ENCODE measurements around the gene TMC5. TPM values are rescaled to one million over a fixed set of nuclear protein-coding genes. Genes with fewer than 3 reads are reported as not detected.

The TMC5 gene
- total RNA-seq, 1 experiment from 2014 or later: 1.2 TPM

GRCh38 chr16:19439483-19439882 lies 21.8 kb downstream of the TMC5 start:
- no peak for TF ChIP-seq CTCF (conservative IDR thresholded peaks at IDR 0.05)
- no peak overlapping the region for H3K14ac ChIP-seq (ENCODE audit: insufficient read depth, low read length)
- H2BK15ac ChIP-seq (ENCODE audit: low read depth, low read length): no peak overlapping the region
- no peak overlapping the region for H4K5ac ChIP-seq (ENCODE audit: insufficient read length, low read depth, low read length)
- H3K23ac ChIP-seq (ENCODE audit: insufficient read length, low read depth, low read length): no peak overlapping the region
- Mint-ChIP-seq H3K4me1 (peaks cover 2% of the 10 kb centered on the region in 2 experiments; a peak in 2 of 4 replicates), H3K4me3 (no peak overlapping the region), H3K36me3 (ENCODE audit: insufficient read depth in 1 of 3, low read depth in 3 of 3) (peaks cover 0 to 3% (median 0%) of the 10 kb centered on the region in 3 experiments; a peak in 1 of 7 replicates), H3K27me3 (ENCODE audit: low read depth) (no peaks in the 10 kb centered on the region), H3K27ac (no peak overlapping the region), H3K9me3 (no peaks in the 10 kb centered on the region)
- no peak overlapping the region for H3K4me2 ChIP-seq (ENCODE audit: insufficient read depth, insufficient read length, low read length)
- H3T11ph ChIP-seq (ENCODE audit: low read length): no peak overlapping the region
- H3K79me1 ChIP-seq (ENCODE audit: insufficient read depth, low read depth, low read length, poor library complexity, severe bottlenecking): no peaks in the 10 kb centered on the region
- H3K9ac ChIP-seq (ENCODE audit: extremely low read depth, insufficient read length, low read length): no peak overlapping the region
- H4K20me1 ChIP-seq (ENCODE audit: control insufficient read depth, insufficient read depth, insufficient read length): no peaks in the 10 kb centered on the region
- H3K18ac ChIP-seq (ENCODE audit: insufficient read length, low read depth, low read length): no peak overlapping the region
- H3K4ac ChIP-seq (ENCODE audit: low read depth, low read length): no peak overlapping the region
- H3K23me2 ChIP-seq (ENCODE audit: insufficient read length, low read depth, low read length, poor library complexity, severe bottlenecking): no peaks in the 10 kb centered on the region
- WGBS (ENCODE audit: extremely low coverage, insufficient read length, low lambda C conversion rate): no CpG with 5 or more reads among the region's 4 CpGs
- H2BK20ac ChIP-seq (ENCODE audit: low read depth, low read length, poor library complexity, severe bottlenecking): no peak overlapping the region
- no peak overlapping the region for H4K8ac ChIP-seq (replicated peaks; ENCODE audit: insufficient read length, low read depth, low read length)
- H3K27ac ChIP-seq (ENCODE audit: insufficient read length, low read depth, low read length): no peak overlapping the region
- no peak for DNase-seq
- H2BK5ac ChIP-seq (ENCODE audit: insufficient read length, low read length): no peak overlapping the region
- no peaks in the 10 kb centered on the region for H3K27me3 ChIP-seq (ENCODE audit: insufficient read depth, low read length)
- H3K4me1 ChIP-seq (ENCODE audit: insufficient read depth, low read length): no peaks in the 10 kb centered on the region
- H3K79me2 ChIP-seq (ENCODE audit: insufficient read depth, low read length): no peaks in the 10 kb centered on the region
- H2BK120ac ChIP-seq (ENCODE audit: low read depth, low read length, poor library complexity, severe bottlenecking): no peak overlapping the region
- no peak overlapping the region for H2AK5ac ChIP-seq (ENCODE audit: insufficient read length, low read length)
- H3K56ac ChIP-seq (ENCODE audit: insufficient read length, low read depth, low read length): no peak overlapping the region
- no peak overlapping the region for H4K91ac ChIP-seq (ENCODE audit: insufficient read length, low read depth, low read length)
- no peaks in the 10 kb centered on the region for H3K9me3 ChIP-seq (ENCODE audit: control insufficient read depth, low read depth, low read length)
- H2BK12ac ChIP-seq (ENCODE audit: insufficient read length, low read depth, low read length): no peak overlapping the region
- no peak overlapping the region for H2AFZ ChIP-seq (ENCODE audit: low read length)
